Sigmoid colon (tissue), 4 donors: ENCODE results near the gene DNPH1.

ENCODE experiments used
- EP300 ChIP-seq, 4 donors: sonication (generic); formaldehyde crosslinking; IDR thresholded peaks; one replicate each; pipeline ENCODE4 v1.6.1; 2017; ENCODE audit warnings: antibody characterized with exemption in 4 of 4
- POLR2A ChIP-seq, 2 donors: fragments of 450-650 bp; IDR thresholded peaks; one replicate each; pipeline ENCODE4 v1.6.1; 2016; ENCODE audit warnings: antibody characterized with exemption in 2 of 2, mild to moderate bottlenecking in 2 of 2, moderate library complexity in 2 of 2
- POLR2AphosphoS5 ChIP-seq, 4 donors: sonication (generic); formaldehyde crosslinking; IDR thresholded peaks; one replicate each; pipeline ENCODE4 v1.6.1; 2017; ENCODE audit warnings: antibody characterized with exemption in 4 of 4

DNA sequence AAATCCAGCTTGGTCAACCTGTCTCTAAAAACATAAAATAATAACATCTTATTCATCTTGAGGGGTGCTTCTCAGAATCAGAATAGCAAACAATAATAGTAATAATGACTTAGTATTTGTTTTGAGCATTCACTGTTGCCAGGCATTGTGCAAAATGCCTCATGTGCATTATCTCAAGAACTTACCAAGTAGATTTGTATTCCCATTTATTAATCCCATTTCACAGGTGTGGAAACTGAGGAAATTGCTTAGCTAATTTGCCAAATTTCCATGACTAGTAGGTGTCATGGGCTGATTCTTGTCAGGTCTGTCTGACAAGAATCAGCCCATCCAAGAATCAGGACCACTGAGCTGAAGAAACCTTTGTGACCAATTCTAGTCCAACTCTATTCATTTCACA is 19.5 kb upstream of the DNPH1 start:
- TF ChIP-seq POLR2AphosphoS5 (IDR thresholded peaks at IDR 0.05): no peak
- no peak for TF ChIP-seq POLR2A (IDR thresholded peaks at IDR 0.05)
- TF ChIP-seq EP300 (IDR thresholded peaks at IDR 0.05): no peak
